HCT116 (cell line): ENCODE results near the gene FGF14. TPM values are rescaled to one million over a fixed set of nuclear protein-coding genes. Genes with fewer than 3 reads are reported as not detected.

Source experiments
- ATAC-seq: fragments of 200-7000 bp; cut with Tn5 transposase; 2 replicates; pipeline ENCODE4 v1.9.1; 2020; ENCODE audit warnings: mild to moderate bottlenecking, moderate library complexity
- BruUV-seq: library from RNA; stranded (reverse); fragments of 400-500 nt; replicated peaks from 2 replicates; lab custom pipeline; 2021; lab: Mats Ljungman, UMichigan
- CTCF ChIA-PET: fragments of 300-600 bp; sonication (Branson Sonifier 250); formaldehyde crosslinking; loops from one replicate; lab custom pipeline; 2021; ENCODE audit warnings: antibody characterized with exemption; lab: Charles Lee
- POLR2A ChIA-PET: fragments of 300-600, 350-600 bp; sonication (Branson Sonifier 250); formaldehyde crosslinking; loops from one replicate; lab custom pipeline; 2021; ENCODE audit warnings: antibody characterized with exemption; lab: Charles Lee
- RAD21 ChIA-PET, 2 experiments: fragments of 300-600 bp; sonication (Branson Sonifier 250); formaldehyde crosslinking; loops; one replicate each; lab custom pipeline; 2023; ENCODE audit warnings: low total read pairs in 2 of 2; ENCODE audit not compliant: uncharacterized antibody in 2 of 2, unreplicated experiment in 2 of 2, low non-redundant PET in 1 of 2; lab: Charles Lee
- DNase-seq: peaks from one replicate; pipeline ENCODE4 v3.0.0-alpha.2; 2010; ENCODE audit warnings: low read depth, low spot score
- H2AFZ ChIP-seq: fragments of 200-600 bp; shearing (Covaris generic), sonication (generic); 2 replicates; pipeline ENCODE4 v1.6.1; 2017; ENCODE audit warnings: low read depth, mixed run types, mixed read lengths, antibody characterized with exemption, low read length; ENCODE audit not compliant: poor library complexity, severe bottlenecking
- H3K27ac ChIP-seq: 2 replicates; pipeline ENCODE4 v1.5.1; 2012; ENCODE audit warnings: low read depth, low read length
- H3K27me3 ChIP-seq: fragments of 200-600 bp; sonication (generic); 2 replicates; pipeline ENCODE4 v1.6.1; 2016; ENCODE audit warnings: mixed run types, low read length, mixed read lengths; ENCODE audit not compliant: insufficient read depth
- H3K36me3 ChIP-seq, 2 experiments: fragments of 200-500 bp in 1 of 2; fragments of 200-600 bp in 1 of 2; sonication (Bioruptor generic) in 1 of 2; sonication (generic) in 1 of 2; 2 replicates each; pipeline versions ENCODE4 v1.5.1 to v1.6.1; 2014 to 2016; ENCODE audit warnings: low read length in 2 of 2, inconsistent platforms in 1 of 2, mixed read lengths in 1 of 2, mixed run types in 1 of 2; ENCODE audit not compliant: insufficient read depth in 2 of 2, control insufficient read depth in 1 of 2
- H3K4me1 ChIP-seq, 2 experiments: fragments of 200-600 bp in 1 of 2; sonication (generic) in 1 of 2; 2 replicates each; pipeline versions ENCODE4 v1.5.1 to v1.6.1; 2012 to 2017; ENCODE audit warnings: low read length in 2 of 2, inconsistent platforms in 1 of 2, mild to moderate bottlenecking in 1 of 2, mixed read lengths in 1 of 2, mixed run types in 1 of 2, moderate library complexity in 1 of 2; ENCODE audit not compliant: insufficient read depth in 2 of 2, control insufficient read depth in 1 of 2
- H3K4me2 ChIP-seq: fragments of 200-600 bp; sonication (generic); 2 replicates; pipeline ENCODE4 v1.6.1; 2017; ENCODE audit warnings: mixed run types, low read length, mixed read lengths
- H3K4me3 ChIP-seq, 2 experiments: fragments of 200-600 bp in 1 of 2; sonication (generic) in 1 of 2; replicated peaks in 1 of 2; 2 replicates each; pipeline ENCODE4 v1.5.1; 2011 to 2016; ENCODE audit warnings: low read length in 2 of 2, control low read depth in 1 of 2, low read depth in 1 of 2, mild to moderate bottlenecking in 1 of 2, mixed read lengths in 1 of 2, mixed run types in 1 of 2
- H3K79me2 ChIP-seq: fragments of 200-600 bp; sonication (generic); 2 replicates; pipeline ENCODE4 v1.6.1; 2017; ENCODE audit warnings: mild to moderate bottlenecking, mixed run types, low read length, moderate library complexity, mixed read lengths; ENCODE audit not compliant: insufficient read depth
- H3K9ac ChIP-seq: fragments of 200-600 bp; sonication (generic); 2 replicates; pipeline ENCODE4 v1.6.1; 2016; ENCODE audit warnings: low read length, mixed read lengths
- H3K9me2 ChIP-seq: fragments of 200-600 bp; sonication (generic), shearing (Covaris generic); 2 replicates; pipeline ENCODE4 v1.6.1; 2017; ENCODE audit warnings: mixed run types, mild to moderate bottlenecking, moderate library complexity; ENCODE audit not compliant: insufficient read depth
- H3K9me3 ChIP-seq, 2 experiments: fragments of 200-500 bp in 1 of 2; fragments of 200-600 bp in 1 of 2; sonication (Bioruptor generic) in 1 of 2; sonication (generic) in 1 of 2; 2 replicates each; pipeline ENCODE4 v1.6.1; 2014 to 2017; ENCODE audit warnings: low read length in 2 of 2, mixed read lengths in 2 of 2, inconsistent platforms in 1 of 2, low read depth in 1 of 2, mild to moderate bottlenecking in 1 of 2, mixed run types in 1 of 2, moderate library complexity in 1 of 2; ENCODE audit not compliant: control insufficient read depth in 1 of 2, insufficient read depth in 1 of 2
- H4K20me1 ChIP-seq: fragments of 200-600 bp; sonication (generic), shearing (Covaris generic); 2 replicates; pipeline ENCODE4 v1.6.1; 2017; ENCODE audit warnings: mixed run types, mild to moderate bottlenecking, moderate library complexity; ENCODE audit not compliant: insufficient read depth
- EZH2 ChIP-seq: fragments of 200-600 bp; sonication (generic); IDR thresholded peaks from 2 replicates; pipeline ENCODE4 v1.6.1; 2017; ENCODE audit warnings: antibody characterized with exemption, mixed run types
- EZH2phosphoT487 ChIP-seq: fragments of 200-600 bp; IDR thresholded peaks from 2 replicates; pipeline ENCODE4 v1.6.1; 2018; ENCODE audit warnings: antibody characterized with exemption, borderline replicate concordance
- REST ChIP-seq: IDR thresholded peaks from 2 replicates; pipeline ENCODE4 v1.6.1; 2012; ENCODE audit warnings: low read depth
- ZBTB33 ChIP-seq: IDR thresholded peaks from 2 replicates; pipeline ENCODE4 v1.6.1; 2011; ENCODE audit warnings: mild to moderate bottlenecking, low read length, moderate library complexity; ENCODE audit not compliant: insufficient replicate concordance; ENCODE audit errors: extremely low read depth
- intact Hi-C: fragments of 100-400 bp; cut with micrococcal nuclease; formaldehyde crosslinking; loops from 2 replicates; pipeline ENCODE4 v1.10.0; 2022
- total RNA-seq: library from RNA; stranded (reverse); gene quantifications from one replicate; pipeline ENCODE4 v1.2.1, GENCODE V29; 2021; ENCODE audit not compliant: unreplicated experiment

The FGF14 gene
- total RNA-seq, 1 experiment from 2014 or later = not detected

DNA sequence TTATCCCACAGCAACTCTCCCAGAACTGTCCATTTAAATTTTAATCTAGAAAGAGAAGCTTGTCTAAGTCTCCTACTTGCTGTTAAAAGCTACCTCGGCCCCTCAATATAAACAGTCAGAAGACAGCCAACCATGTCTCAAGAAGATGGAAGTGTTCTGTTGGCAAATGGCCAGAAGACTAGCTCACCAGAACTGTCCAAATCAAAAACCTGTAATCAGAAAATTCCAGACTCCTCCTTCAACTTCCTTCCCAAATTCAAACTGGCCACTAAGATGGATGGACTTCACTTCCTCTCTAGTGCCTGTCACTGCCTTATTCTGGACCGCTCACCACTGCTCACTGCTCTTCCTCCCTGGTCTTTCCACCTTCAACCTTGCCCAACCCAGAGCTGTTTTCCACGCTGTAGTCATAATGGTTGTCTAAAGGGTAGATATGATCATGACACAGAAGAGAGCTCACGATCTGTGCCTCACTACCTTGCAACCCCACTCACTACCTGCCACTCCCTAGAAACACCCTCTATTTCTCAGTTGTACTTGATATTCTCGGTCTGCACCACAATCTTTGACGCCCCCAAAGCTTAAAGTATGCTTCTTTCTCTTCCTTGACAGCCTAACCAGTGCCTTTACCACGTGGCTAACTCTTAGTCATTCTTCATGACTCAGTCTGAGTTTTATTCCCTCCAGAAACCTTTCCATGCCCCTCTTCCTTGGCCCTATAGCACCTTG is 9.2 kb downstream of the FGF14 start:
- RAD21 ChIA-PET = no interaction called here
- no peak for TF ChIP-seq EZH2phosphoT487
- no peak for TF ChIP-seq REST
- no peak for TF ChIP-seq ZBTB33
- no peak for TF ChIP-seq EZH2
- TF ChIP-seq, all 23 proteins: peak for 0
- POLR2A ChIA-PET = no interaction called here
- no peak overlapping the region for H3K9ac ChIP-seq
- CTCF ChIA-PET = no interaction called here
- no peak overlapping the region for H3K4me3 ChIP-seq
- no peaks in the 10 kb centered on the region for H3K9me3 ChIP-seq
- no peaks in the 10 kb centered on the region for H3K36me3 ChIP-seq
- H3K4me1 ChIP-seq = no peaks in the 10 kb centered on the region
- no peaks in the 10 kb centered on the region for H4K20me1 ChIP-seq
- no peaks in the 10 kb centered on the region for H3K9me2 ChIP-seq
- ATAC-seq (no peak), DNase-seq (no peak)
- no peak overlapping the region for H3K27ac ChIP-seq
- peaks cover 8% of the 10 kb centered on the region; the same call in 1 of the 2 replicates for H3K27me3 ChIP-seq
- H2AFZ ChIP-seq = no peak overlapping the region
- H3K79me2 ChIP-seq = no peaks in the 10 kb centered on the region
- no TSS peak for BruUV-seq
- H3K4me2 ChIP-seq = no peak overlapping the region
- intact Hi-C loops = no loop called here
